ENCODE measurements around the gene LDB2.

Gene LDB2

GRCh38 chr4:16739997-16740624 lies 158.3 kb downstream of the LDB2 start:
- TF ChIP-seq, protein P1, sequence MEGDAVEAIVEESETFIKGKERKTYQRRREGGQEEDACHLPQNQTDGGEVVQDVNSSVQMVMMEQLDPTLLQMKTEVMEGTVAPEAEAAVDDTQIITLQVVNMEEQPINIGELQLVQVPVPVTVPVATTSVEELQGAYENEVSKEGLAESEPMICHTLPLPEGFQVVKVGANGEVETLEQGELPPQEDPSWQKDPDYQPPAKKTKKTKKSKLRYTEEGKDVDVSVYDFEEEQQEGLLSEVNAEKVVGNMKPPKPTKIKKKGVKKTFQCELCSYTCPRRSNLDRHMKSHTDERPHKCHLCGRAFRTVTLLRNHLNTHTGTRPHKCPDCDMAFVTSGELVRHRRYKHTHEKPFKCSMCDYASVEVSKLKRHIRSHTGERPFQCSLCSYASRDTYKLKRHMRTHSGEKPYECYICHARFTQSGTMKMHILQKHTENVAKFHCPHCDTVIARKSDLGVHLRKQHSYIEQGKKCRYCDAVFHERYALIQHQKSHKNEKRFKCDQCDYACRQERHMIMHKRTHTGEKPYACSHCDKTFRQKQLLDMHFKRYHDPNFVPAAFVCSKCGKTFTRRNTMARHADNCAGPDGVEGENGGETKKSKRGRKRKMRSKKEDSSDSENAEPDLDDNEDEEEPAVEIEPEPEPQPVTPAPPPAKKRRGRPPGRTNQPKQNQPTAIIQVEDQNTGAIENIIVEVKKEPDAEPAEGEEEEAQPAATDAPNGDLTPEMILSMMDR (IDR thresholded peaks at IDR 0.05; ENCODE audit: extremely low read depth, insufficient read depth, missing control alignments): no peak
- no peak for DNase-seq (ENCODE audit: low spot score)
- in situ Hi-C loops (cut with MboI; ENCODE audit: low pct_unique_long_range_greater_than_20kb, low sequenced_read_pairs, unreplicated experiment): no loop called here

DNA sequence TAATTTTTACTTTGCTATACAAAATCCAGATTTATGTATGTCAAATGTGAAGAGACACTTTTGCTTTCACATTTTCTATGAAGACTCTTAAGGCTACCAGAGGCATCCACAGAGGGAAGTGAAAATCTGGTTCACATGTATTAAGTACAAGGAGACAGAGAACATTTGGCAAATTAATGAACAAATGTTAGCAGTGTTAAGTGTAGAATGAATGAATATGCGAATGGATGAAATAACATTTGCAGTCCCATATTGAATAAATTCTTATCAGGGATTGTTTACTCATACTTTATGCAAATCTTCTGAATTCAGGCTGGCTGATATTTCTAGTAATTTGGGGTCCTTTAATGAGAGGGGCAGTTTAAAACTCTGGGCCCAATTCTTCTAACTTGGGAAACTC lies 159.9 kb downstream of the LDB2 start:
- in situ Hi-C loops (cut with MboI; ENCODE audit: low pct_unique_long_range_greater_than_20kb, low sequenced_read_pairs, unreplicated experiment): no loop called here
- no peak for DNase-seq (ENCODE audit: low spot score)
- TF ChIP-seq, protein P1 (IDR thresholded peaks at IDR 0.05; ENCODE audit: extremely low read depth, insufficient read depth, missing control alignments): no peak

DNA sequence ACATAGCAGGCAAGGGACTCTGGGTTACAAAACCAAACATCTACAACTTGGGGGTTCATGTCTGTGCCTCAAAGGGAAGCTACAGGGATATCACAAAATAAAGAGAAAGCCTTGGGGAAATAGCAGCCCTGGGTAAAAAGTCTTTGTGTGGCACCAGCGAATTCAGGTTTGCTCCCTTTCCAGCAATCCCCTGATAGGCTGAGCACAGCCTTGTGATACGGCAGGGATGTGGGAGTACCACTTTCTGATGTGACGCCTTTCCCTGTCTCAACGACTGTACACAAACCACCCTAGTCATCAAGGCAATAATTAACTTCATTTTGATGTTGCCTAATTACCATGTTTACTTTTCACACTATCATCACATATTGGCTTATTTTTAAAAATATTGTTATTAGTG lies 164.9 kb downstream of the LDB2 start:
- in situ Hi-C loops (cut with MboI; ENCODE audit: low pct_unique_long_range_greater_than_20kb, low sequenced_read_pairs, unreplicated experiment): no loop called here
- no peak for DNase-seq (ENCODE audit: low spot score)
- TF ChIP-seq, protein P1 (IDR thresholded peaks at IDR 0.05; ENCODE audit: extremely low read depth, insufficient read depth, missing control alignments): no peak

DNA sequence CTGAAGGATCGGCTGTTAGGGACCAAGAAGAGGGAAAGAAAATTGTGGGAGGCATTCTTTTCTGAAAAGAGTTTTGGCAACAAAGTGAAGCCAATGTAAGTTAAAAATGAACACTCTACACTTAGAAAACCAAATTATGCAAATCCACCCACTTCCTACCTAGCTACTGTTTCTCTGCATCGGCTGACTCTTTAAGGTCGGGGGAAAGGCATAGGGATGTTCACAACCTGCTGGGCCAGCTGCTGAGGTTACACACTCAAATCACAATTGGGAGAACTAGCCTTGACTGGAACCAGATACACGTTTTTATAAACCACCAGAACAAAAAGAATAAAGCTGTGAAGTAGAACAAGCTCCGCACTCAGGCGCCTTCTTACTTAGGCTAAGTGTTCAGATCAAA lies 165.7 kb downstream of the LDB2 start:
- no peak for DNase-seq (ENCODE audit: low spot score)
- in situ Hi-C loops (cut with MboI; ENCODE audit: low pct_unique_long_range_greater_than_20kb, low sequenced_read_pairs, unreplicated experiment): no loop called here
- TF ChIP-seq, protein P1 (IDR thresholded peaks at IDR 0.05; ENCODE audit: extremely low read depth, insufficient read depth, missing control alignments): no peak

- in situ Hi-C loops (cut with MboI; ENCODE audit: low pct_unique_long_range_greater_than_20kb, low sequenced_read_pairs, unreplicated experiment): no loop called here
- DNase-seq (ENCODE audit: low spot score): no peak
- TF ChIP-seq, protein P1 (IDR thresholded peaks at IDR 0.05; ENCODE audit: extremely low read depth, insufficient read depth, missing control alignments): no peak
These were observed 166.6 kb downstream of the LDB2 start for GRCh38 chr4:16731776-16732380.

- DNase-seq (ENCODE audit: low spot score): no peak
- TF ChIP-seq, protein P1 (IDR thresholded peaks at IDR 0.05; ENCODE audit: extremely low read depth, insufficient read depth, missing control alignments): no peak
- in situ Hi-C loops (cut with MboI; ENCODE audit: low pct_unique_long_range_greater_than_20kb, low sequenced_read_pairs, unreplicated experiment): no loop called here
These were observed 167.8 kb downstream of the LDB2 start for GRCh38 chr4:16730522-16731205.

Measured in GM13977 (cell line).